ENCODE measurements around the gene LINGO1.

DNA sequence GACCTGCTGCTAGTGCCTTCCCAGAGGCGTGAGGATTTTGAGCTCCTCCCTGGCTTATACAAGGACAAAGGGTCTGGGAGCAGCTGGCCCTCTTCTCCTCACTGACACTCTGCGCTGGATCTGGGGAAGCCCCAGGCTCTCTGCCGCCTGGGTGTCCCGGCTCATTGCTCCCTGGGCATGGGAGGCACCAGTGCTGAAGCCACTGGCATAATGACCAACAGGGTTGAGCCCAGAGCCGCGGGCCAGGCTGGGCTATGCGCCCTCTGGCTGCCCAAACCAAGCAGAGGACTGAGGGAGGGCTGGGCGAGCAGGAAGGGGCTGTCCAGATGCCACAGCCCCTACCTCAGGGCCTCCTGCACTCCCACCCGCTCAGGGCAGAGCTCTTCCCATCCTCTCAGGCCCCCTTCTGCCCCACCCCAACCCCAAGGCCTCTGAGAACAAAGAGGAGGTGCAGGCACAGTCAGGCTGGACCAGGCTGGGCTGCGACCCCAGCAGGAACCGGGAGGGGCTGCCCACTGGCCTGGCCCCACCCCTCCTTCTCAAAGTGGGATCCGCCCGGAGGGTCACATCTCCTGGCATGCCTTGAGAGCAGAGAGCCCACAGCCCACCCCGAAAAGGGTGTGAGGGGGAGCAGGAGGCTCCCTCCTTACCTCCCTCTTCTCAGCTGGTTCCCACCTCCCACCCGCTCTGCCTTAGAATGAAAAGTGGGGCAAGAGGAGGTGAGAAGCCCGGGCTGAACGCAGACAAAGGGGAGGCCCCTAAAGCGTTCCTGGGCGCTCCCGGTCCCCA lies 1.6 kb downstream of the LINGO1 start:
- TF ChIP-seq, protein P1, sequence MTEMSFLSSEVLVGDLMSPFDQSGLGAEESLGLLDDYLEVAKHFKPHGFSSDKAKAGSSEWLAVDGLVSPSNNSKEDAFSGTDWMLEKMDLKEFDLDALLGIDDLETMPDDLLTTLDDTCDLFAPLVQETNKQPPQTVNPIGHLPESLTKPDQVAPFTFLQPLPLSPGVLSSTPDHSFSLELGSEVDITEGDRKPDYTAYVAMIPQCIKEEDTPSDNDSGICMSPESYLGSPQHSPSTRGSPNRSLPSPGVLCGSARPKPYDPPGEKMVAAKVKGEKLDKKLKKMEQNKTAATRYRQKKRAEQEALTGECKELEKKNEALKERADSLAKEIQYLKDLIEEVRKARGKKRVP (CRISPR knock-in tag; IDR thresholded peaks at IDR 0.05): no peak
- TF ChIP-seq, protein P2, sequence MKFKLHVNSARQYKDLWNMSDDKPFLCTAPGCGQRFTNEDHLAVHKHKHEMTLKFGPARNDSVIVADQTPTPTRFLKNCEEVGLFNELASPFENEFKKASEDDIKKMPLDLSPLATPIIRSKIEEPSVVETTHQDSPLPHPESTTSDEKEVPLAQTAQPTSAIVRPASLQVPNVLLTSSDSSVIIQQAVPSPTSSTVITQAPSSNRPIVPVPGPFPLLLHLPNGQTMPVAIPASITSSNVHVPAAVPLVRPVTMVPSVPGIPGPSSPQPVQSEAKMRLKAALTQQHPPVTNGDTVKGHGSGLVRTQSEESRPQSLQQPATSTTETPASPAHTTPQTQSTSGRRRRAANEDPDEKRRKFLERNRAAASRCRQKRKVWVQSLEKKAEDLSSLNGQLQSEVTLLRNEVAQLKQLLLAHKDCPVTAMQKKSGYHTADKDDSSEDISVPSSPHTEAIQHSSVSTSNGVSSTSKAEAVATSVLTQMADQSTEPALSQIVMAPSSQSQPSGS (CRISPR knock-in tag; IDR thresholded peaks at IDR 0.05): no peak
- TF ChIP-seq NFRKB (IDR thresholded peaks at IDR 0.05; ENCODE audit: low read depth) (no peak), CHD2 (IDR thresholded peaks at IDR 0.05; ENCODE audit: low read depth, low read length) (no peak), ZBTB8A (IDR thresholded peaks at IDR 0.05; ENCODE audit: partially characterized antibody) (no peak), TCF7L2 (IDR thresholded peaks at IDR 0.05; ENCODE audit: low read depth, low read length) (no peak), ZNF644 (tag; IDR thresholded peaks at IDR 0.05; ENCODE audit: low read depth) (no peak)
